Measurements from ENCODE around the gene SLC6A9. TPM values are rescaled to one million over a fixed set of nuclear protein-coding genes. Genes with fewer than 3 reads are reported as not detected.
A peak's percentile ranks its signal among the peaks of the same experiment; 100 is the strongest.

The SLC6A9 gene
- total RNA-seq, 2 donors from 2014 or later: 3.5 to 4.5 TPM

- no peaks in the 10 kb centered on the region for H3K27me3 Mint-ChIP-seq
- no peaks in the 10 kb centered on the region for H3K9me3 Mint-ChIP-seq
- no peak overlapping the region for H3K27ac Mint-ChIP-seq
These were observed 65.9 kb downstream of the SLC6A9 start for GRCh38 chr1:43965316-43965715.

DNA sequence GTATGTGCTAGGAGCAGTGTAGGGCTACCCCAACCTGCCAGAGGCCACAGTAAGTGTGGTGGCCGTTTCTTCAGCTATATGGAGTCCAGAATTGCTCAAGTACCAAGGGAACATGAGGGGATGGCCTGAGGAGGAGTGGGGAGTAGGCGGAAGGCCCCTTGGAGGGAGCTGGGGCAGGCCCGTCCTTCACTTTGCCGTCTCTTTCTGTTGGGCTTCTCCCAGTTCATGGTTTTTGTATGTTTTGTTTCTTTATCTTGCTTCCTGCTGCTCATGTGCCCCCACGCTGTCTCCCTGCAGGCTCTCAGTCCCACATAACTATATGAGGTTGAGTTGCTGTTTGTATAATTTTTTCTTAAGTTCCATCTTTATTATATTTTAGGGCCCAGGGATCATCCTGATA lies 67.4 kb downstream of the SLC6A9 start:
- ATAC-seq (no peak), DNase-seq (ENCODE audit: low spot score) (no peak)
- H3K27ac Mint-ChIP-seq: no peak overlapping the region
- peaks cover 0 to 4% of the 10 kb centered on the region in 2 donors for H3K4me1 Mint-ChIP-seq (ENCODE audit: low read depth in 2 of 2)
- H3K9me3 Mint-ChIP-seq: no peaks in the 10 kb centered on the region
- H3K4me3 Mint-ChIP-seq: no peak overlapping the region
- H3K27me3 Mint-ChIP-seq: no peaks in the 10 kb centered on the region
- peaks cover 9% of the 10 kb centered on the region for H3K36me3 Mint-ChIP-seq

More at GRCh38 chr1:43965316-43965715, 65.9 kb downstream of the SLC6A9 start:
- peaks cover 11 to 14% of the 10 kb centered on the region in 2 donors for H3K4me1 Mint-ChIP-seq (ENCODE audit: low read depth in 2 of 2)
- H3K36me3 Mint-ChIP-seq: peaks cover 6% of the 10 kb centered on the region
- no peak for DNase-seq (ENCODE audit: low spot score)
- ATAC-seq: no peak
- no peak overlapping the region for H3K4me3 Mint-ChIP-seq

GRCh38 chr1:43963006-43963405 lies 68.3 kb downstream of the SLC6A9 start:
- ATAC-seq (no peak), DNase-seq (ENCODE audit: low spot score) (no peak)
- H3K27ac Mint-ChIP-seq: no peak overlapping the region
- no peak overlapping the region for H3K4me3 Mint-ChIP-seq
- peaks cover 0 to 2% of the 10 kb centered on the region in 2 donors for H3K4me1 Mint-ChIP-seq (ENCODE audit: low read depth in 2 of 2)
- no peaks in the 10 kb centered on the region for H3K9me3 Mint-ChIP-seq
- no peaks in the 10 kb centered on the region for H3K27me3 Mint-ChIP-seq
- peaks cover 10% of the 10 kb centered on the region for H3K36me3 Mint-ChIP-seq

DNA sequence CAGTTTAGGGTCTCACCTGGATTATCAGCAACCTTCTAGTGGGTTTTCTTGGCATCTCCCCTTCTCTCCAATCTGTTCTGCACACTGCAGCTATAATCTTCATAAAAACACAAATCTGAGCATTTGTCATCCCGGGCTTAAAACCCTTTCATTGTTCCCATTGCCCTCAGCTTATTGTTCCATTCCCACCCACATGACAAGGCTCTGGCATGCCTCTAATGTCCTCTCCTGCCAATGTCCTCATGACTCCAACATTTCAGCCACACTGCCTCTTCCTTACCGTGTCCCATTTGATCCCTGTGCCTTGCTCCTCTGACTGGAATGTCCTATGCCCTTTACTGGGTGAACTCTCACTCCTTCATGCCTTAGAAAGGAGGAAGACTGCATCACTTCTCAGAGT lies 68.9 kb downstream of the SLC6A9 start:
- DNase-seq (ENCODE audit: low spot score) (no peak), ATAC-seq (no peak)
- peaks cover 10% of the 10 kb centered on the region for H3K36me3 Mint-ChIP-seq
- no peaks in the 10 kb centered on the region for H3K4me1 Mint-ChIP-seq (ENCODE audit: low read depth in 2 of 2)
- no peak overlapping the region for H3K27ac Mint-ChIP-seq
- H3K27me3 Mint-ChIP-seq: no peaks in the 10 kb centered on the region
- no peak overlapping the region for H3K4me3 Mint-ChIP-seq
- no peaks in the 10 kb centered on the region for H3K9me3 Mint-ChIP-seq

- H3K36me3 Mint-ChIP-seq: peaks cover 10% of the 10 kb centered on the region
- H3K9me3 Mint-ChIP-seq: no peaks in the 10 kb centered on the region
- no peaks in the 10 kb centered on the region for H3K27me3 Mint-ChIP-seq
- H3K27ac Mint-ChIP-seq: no peak overlapping the region
- no peak for DNase-seq (ENCODE audit: low spot score)
- ATAC-seq: no peak
- no peaks in the 10 kb centered on the region for H3K4me1 Mint-ChIP-seq (ENCODE audit: low read depth in 2 of 2)
- no peak overlapping the region for H3K4me3 Mint-ChIP-seq
These were observed 69.6 kb downstream of the SLC6A9 start for GRCh38 chr1:43961692-43962091.

DNA sequence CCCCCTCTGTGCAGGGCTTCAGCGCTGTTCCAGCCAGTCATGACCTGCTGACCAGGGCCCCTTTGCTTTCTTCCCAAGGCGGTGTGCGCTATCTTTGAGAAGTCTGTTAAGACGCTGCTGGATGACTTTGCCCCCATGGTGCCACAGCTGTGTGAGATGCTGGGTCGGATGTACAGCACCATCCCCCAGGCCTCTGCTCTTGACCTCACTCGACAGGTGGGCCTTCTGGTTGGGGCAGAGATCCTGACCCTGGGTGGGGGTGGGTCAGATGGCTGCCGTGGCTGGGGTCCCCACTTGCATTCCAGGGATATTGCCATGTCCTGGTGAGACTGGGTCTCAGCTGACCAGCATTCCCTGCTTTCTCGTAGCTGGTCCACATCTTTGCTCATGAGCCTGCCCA lies 70.5 kb downstream of the SLC6A9 start:
- Mint-ChIP-seq H3K4me3 (no peak overlapping the region), H3K9me3 (no peaks in the 10 kb centered on the region), H3K27ac (no peak overlapping the region), H3K36me3 (peaks cover 10% of the 10 kb centered on the region), H3K27me3 (no peaks in the 10 kb centered on the region), H3K4me1 (ENCODE audit: low read depth in 2 of 2) (no peaks in the 10 kb centered on the region)
- no peak for ATAC-seq
- DNase-seq (ENCODE audit: low spot score): no peak

GRCh38 chr1:43958351-43959255 lies 72.7 kb downstream of the SLC6A9 start:
- ATAC-seq (no peak), DNase-seq (ENCODE audit: low spot score) (no peak)
- Mint-ChIP-seq H3K9me3 (no peaks in the 10 kb centered on the region), H3K4me3 (no peak overlapping the region), H3K27me3 (no peaks in the 10 kb centered on the region), H3K36me3 (peaks cover 10% of the 10 kb centered on the region), H3K27ac (no peak overlapping the region), H3K4me1 (ENCODE audit: low read depth in 2 of 2) (peaks cover 0 to 4% of the 10 kb centered on the region in 2 donors)

DNA sequence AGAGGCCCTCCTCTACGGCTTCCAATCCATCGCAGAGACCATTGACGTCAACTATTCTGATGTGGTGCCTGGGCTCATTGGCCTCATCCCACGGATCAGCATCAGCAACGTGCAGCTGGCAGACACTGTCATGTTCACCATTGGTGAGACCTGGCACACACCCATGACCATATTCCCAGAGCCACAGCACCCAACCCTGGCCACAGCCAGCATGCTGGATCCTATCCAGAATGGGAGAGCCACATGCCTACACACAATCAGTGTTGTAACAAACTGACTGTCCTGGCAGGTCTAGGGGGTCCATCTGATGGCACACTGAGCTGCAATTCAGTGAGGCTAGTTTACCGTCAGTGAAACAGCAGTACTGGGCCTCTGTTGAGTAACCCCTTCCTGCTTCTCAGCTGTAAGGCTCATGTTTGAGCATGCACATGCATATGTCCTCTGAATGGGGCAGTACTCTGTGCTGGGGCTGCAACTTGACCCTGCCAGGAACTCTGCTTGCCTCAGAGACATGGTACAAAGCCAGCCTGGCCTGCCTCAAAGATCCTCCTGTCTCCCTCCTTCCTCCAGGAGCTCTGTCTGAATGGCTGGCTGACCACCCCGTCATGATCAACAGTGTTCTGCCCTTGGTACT lies 73.7 kb downstream of the SLC6A9 start:
- Mint-ChIP-seq H3K27me3 (no peaks in the 10 kb centered on the region), H3K9me3 (no peaks in the 10 kb centered on the region), H3K4me3 (no peak overlapping the region), H3K36me3 (peaks cover 8% of the 10 kb centered on the region), H3K27ac (no peak overlapping the region), H3K4me1 (ENCODE audit: low read depth in 2 of 2) (peaks cover 0 to 4% of the 10 kb centered on the region in 2 donors)
- ATAC-seq: no peak
- no peak for DNase-seq (ENCODE audit: low spot score)

- Mint-ChIP-seq H3K4me1 (ENCODE audit: low read depth in 2 of 2) (peaks cover 3 to 4% of the 10 kb centered on the region in 2 donors), H3K27me3 (no peaks in the 10 kb centered on the region), H3K4me3 (no peak overlapping the region), H3K36me3 (peaks cover 4% of the 10 kb centered on the region), H3K9me3 (no peaks in the 10 kb centered on the region), H3K27ac (no peak overlapping the region)
- ATAC-seq (no peak), DNase-seq (ENCODE audit: low spot score) (no peak)
These were observed 75.0 kb downstream of the SLC6A9 start for GRCh38 chr1:43956234-43956633.

- peaks cover 13 to 14% of the 10 kb centered on the region in 2 donors for H3K4me1 Mint-ChIP-seq (ENCODE audit: low read depth in 2 of 2)
- no peaks in the 10 kb centered on the region for H3K27me3 Mint-ChIP-seq
- no peaks in the 10 kb centered on the region for H3K9me3 Mint-ChIP-seq
- H3K4me3 Mint-ChIP-seq: no peak overlapping the region
- H3K27ac Mint-ChIP-seq: no peak overlapping the region
- H3K36me3 Mint-ChIP-seq: peaks cover 9% of the 10 kb centered on the region
- ATAC-seq (no peak), DNase-seq (ENCODE audit: low spot score) (no peak)
These were observed 77.2 kb downstream of the SLC6A9 start for GRCh38 chr1:43954036-43954435.

DNA sequence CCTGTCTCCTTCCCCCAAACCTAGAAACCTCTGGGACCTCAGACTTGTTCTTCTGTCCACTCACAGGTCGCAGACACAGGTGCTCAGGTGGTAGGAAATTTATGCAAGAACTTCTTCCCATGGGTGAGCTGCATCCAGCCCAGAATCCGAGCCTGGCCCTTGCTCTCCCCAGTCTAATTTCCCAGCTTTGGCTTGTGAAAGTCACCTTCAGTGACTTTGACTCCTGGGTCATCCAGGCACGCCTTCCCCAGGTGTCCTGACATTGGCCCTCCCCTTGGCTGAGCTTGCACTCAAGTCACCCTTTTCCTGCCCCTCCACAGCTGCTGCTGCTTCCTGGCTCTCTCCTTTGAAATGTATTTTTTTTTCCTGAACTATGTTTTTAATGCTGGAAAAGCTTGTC lies 77.9 kb downstream of the SLC6A9 start:
- Mint-ChIP-seq H3K27me3 (no peaks in the 10 kb centered on the region), H3K9me3 (no peaks in the 10 kb centered on the region), H3K4me1 (ENCODE audit: low read depth in 2 of 2) (peaks cover 15 to 17% of the 10 kb centered on the region in 2 donors), H3K27ac (no peak overlapping the region), H3K4me3 (no peak overlapping the region), H3K36me3 (peaks cover 7% of the 10 kb centered on the region)
- no peak for DNase-seq (ENCODE audit: low spot score)
- ATAC-seq: no peak

DNA sequence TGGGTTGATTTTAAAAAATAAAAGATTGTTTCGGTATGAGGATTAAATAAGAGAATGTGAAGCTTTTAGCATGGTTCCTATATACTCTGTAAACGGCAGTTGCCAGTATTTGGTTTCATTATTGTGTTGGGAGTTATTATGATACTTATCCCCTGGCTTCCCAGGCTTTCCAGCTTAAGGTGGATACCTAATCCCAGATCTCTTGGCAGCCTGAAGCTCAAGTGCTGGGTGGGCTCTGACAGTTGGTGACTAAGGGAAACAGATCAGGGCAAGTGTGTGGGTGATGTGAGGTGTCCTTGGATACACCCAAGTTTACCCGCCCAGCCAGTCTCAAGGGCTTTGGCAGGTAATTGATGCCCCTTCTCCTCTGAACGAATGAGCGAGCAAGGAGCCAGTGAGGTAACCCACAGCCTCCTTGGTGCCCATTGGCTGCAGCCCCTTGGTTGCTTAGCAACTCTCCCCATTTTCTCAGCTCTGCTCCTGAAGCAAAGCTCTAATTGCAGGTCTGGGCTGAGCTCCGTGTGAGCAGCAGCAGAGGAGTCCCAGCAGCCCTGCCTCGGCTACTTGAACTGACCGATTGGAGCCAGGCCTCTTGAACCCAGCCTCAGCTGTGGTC lies 78.4 kb downstream of the SLC6A9 start:
- H3K36me3 Mint-ChIP-seq: peaks cover 7% of the 10 kb centered on the region
- H3K4me1 Mint-ChIP-seq (ENCODE audit: low read depth in 2 of 2): peaks cover 18 to 21% of the 10 kb centered on the region in 2 donors
- H3K27ac Mint-ChIP-seq: no peak overlapping the region
- H3K27me3 Mint-ChIP-seq: no peaks in the 10 kb centered on the region
- ATAC-seq (no peak), DNase-seq (ENCODE audit: low spot score) (no peak)
- H3K9me3 Mint-ChIP-seq: no peaks in the 10 kb centered on the region
- H3K4me3 Mint-ChIP-seq: no peak overlapping the region

DNA sequence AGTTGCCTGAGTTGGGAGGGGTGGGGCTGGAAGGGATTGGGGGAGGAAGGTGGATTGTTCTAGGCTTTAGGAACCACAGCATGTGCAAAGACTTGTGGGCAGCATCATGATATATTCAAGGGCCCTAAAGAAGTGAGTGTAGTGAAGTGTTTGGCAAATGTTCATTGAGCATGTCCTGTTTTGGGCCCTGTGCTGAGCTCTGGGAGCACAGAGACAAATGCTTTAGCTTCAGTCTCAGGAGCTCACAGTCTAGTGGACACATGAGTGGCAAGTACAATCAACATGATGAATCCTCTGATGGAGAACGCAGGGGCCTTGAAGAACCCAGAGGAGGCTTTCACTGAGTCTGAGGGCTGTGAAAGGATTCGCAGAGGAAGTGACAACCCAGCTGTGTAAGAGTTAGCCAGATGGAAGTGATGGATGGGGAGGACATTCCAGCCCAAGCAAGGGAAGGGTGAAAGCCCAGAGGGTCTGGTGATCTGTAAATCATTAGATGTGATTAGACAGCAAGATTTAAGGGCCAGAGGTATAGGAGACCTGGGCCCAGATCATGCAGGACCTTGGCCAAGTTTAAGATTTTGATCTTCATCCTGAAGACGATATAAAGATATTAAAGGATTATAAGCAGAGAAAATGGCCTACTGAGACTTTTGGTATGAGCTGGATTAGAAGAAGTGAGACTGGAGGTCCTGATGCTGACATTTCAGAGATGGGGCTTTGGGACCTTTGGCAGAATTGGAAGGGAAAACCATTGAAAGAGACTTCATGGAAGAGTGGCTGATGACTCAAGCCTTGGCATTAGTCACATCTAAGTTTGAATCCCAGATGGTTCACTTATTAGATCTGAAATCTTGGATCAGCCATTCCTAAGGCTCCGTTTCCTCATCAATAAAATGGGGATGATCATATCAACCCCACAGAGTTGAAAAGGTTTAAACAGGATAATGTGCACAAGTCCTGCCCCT lies 80.0 kb downstream of the SLC6A9 start:
- no peak overlapping the region for H3K4me3 Mint-ChIP-seq
- no peak for DNase-seq (ENCODE audit: low spot score)

More for the DNA sequence above, 80.0 kb downstream of the SLC6A9 start:
- no peaks in the 10 kb centered on the region for H3K27me3 Mint-ChIP-seq
- H3K4me1 Mint-ChIP-seq (ENCODE audit: low read depth in 2 of 2): peaks cover 19 to 22% of the 10 kb centered on the region in 2 donors
- H3K36me3 Mint-ChIP-seq: peaks cover 7% of the 10 kb centered on the region
- ATAC-seq: no peak
- H3K27ac Mint-ChIP-seq: peak overlapping the region in 1 of 2 donors; percentile 30
- no peaks in the 10 kb centered on the region for H3K9me3 Mint-ChIP-seq

All from natural killer cell treated with Interleukin-12 subunit alpha and Interleukin-12 subunit beta and Interleukin-15 and Interleukin-18, amount 100 ng/mL, for 72 hours (primary cell).